ENCODE data around the gene CDC42EP1.

- TF ChIP-seq CTCF (IDR thresholded peaks at IDR 0.05), result no peak
- no peak for TF ChIP-seq EZH2 (IDR thresholded peaks at IDR 0.05; ENCODE audit: borderline replicate concordance, insufficient read depth, low read depth, low read length, poor library complexity, severe bottlenecking)
Measured at GRCh38 chr22:37529652-37530345, 30.5 kb upstream of the CDC42EP1 start.
